Heart left ventricle (tissue), 16 donors: ENCODE measurements around the gene SYNPO2. TPM values are rescaled to one million over a fixed set of nuclear protein-coding genes. Genes with fewer than 3 reads are reported as not detected.

ENCODE experiments used
- ATAC-seq, 4 donors: fragments of 200-7000 bp; cut with Tn5 transposase; one replicate each; pipeline ENCODE4 v1.9.1; 2020 to 2022; ENCODE audit warnings: moderate library complexity in 4 of 4, mild to moderate bottlenecking in 3 of 4, moderate number of reproducible peaks in 1 of 4
- DNase-seq, 5 donors: peaks; one replicate each; pipeline ENCODE4 v3.0.0-alpha.2; 2020
- H3K27ac ChIP-seq, 12 donors: fragments of 200-600 bp; sonication (generic) in 4 of 12; one replicate each; pipeline versions ENCODE4 v1.5.0 to v1.8.0; 2016 to 2022; ENCODE audit warnings: mild to moderate bottlenecking in 2 of 12
- H3K27me3 ChIP-seq, 9 donors: fragments of 200-600 bp; sonication (generic) in 2 of 9; one replicate each; pipeline versions ENCODE4 v1.5.1 to v1.8.0; 2016 to 2022; ENCODE audit warnings: mild to moderate bottlenecking in 3 of 9
- H3K36me3 ChIP-seq, 9 donors: fragments of 200-600 bp; sonication (generic) in 2 of 9; one replicate each; pipeline versions ENCODE4 v1.5.0 to v1.8.0; 2018 to 2022; ENCODE audit warnings: mild to moderate bottlenecking in 2 of 9
- H3K4me1 ChIP-seq, 12 donors: fragments of 200-600 bp; sonication (generic) in 4 of 12; one replicate each; pipeline versions ENCODE4 v1.5.0 to v1.8.0; 2016 to 2022; ENCODE audit warnings: mild to moderate bottlenecking in 3 of 12
- H3K4me3 ChIP-seq, 12 donors: fragments of 200-600 bp; sonication (generic) in 4 of 12; one replicate each; pipeline versions ENCODE4 v1.5.0 to v1.8.0; 2017 to 2022; ENCODE audit warnings: mild to moderate bottlenecking in 9 of 12, moderate library complexity in 4 of 12
- H3K9me3 ChIP-seq, 12 donors: fragments of 200-600 bp; sonication (generic) in 4 of 12; one replicate each; pipeline versions ENCODE4 v1.5.0 to v1.8.0; 2016 to 2022; ENCODE audit warnings: mild to moderate bottlenecking in 1 of 12
- CTCF ChIP-seq, 12 donors: fragments of 200-600 bp; sonication (generic) in 4 of 12; IDR thresholded peaks; one replicate each; pipeline versions ENCODE4 v1.5.0 to v1.8.0; 2018 to 2022; ENCODE audit warnings: antibody characterized with exemption in 12 of 12, mild to moderate bottlenecking in 5 of 12
- POLR2A ChIP-seq, 2 donors: fragments of 450-650 bp; IDR thresholded peaks; one replicate each; pipeline ENCODE4 v1.6.1; 2017; ENCODE audit warnings: antibody characterized with exemption in 2 of 2, mild to moderate bottlenecking in 2 of 2, moderate library complexity in 2 of 2
- WGBS, 4 donors: extraction: QIAGEN DNeasy Blood & Tissue Kit in 2 of 4; methylation state at CpG; one replicate each; pipeline versions ENCODE4 v1.1.5 to v1.1.7; 2013 to 2018; 5-methylcytosine and 5-hydroxymethylcytosine counted together
- intact Hi-C, 10 donors: fragments of 100-400 bp; cut with DNase I; formaldehyde crosslinking; loops; one replicate each; pipeline versions ENCODE4 v1.11.1 to v1.14.2; 2022
- polyA plus RNA-seq, 2 donors: library from polyadenylated mRNA; stranded (reverse); fragments of 200-250 nt; gene quantifications; one replicate each; pipeline ENCODE4 v1.2.3, GENCODE V29; 2013
- total RNA-seq, 9 donors: library from RNA; depleted of rRNA in 2 of 9; stranded (reverse); fragments of >200 nt in 2 of 9; fragmentation: NEBNext Ultra II Directional in 3 of 9; extraction: Animal tissue kit (Norgen Biotek cat#: 25700) in 3 of 9; gene quantifications; one replicate each; pipeline versions ENCODE4 v1.1.0 to v1.2.4, GENCODE V29; 2016 to 2023
- donor health status: ischemic (EF 13 %, LVEDD 7.1; RV severe dilation, severe dysfunction).
- donor health status: healthy with polysubstance abuse.
- donor health status: DM: no; HTN: yes; CAD: no.
- donor health status: DM: no; HTN: no; CAD: no.
- donor health status: ischemic (EF 25% LVEDD 6.9; RV normal size, moderate dysfunction).
- donor health status: ischemic (EF 25% LVEDD 5.7; RV mildly dilated, moderate dysfunction).
- donor health status: healthy.
- donor health status: DM: yes; HTN: yes; CAD: no.
- donor health status: ischemic (EF 35%, LVEDD 5.7; RV mildly dilated, moderate dysfunction).
- donor health status: nonischemic (EF 11% LVEDD 7.7; RV severe dilation, severe dysfunction).
- donor health status: DM: yes; HTN: yes; CAD: no.
- donor health status: PGD.
- donor health status: ischemic (EF 29% LVEDD 5.4; RV normal size, mild dysfunction).
- donor health status: nonischemic (EF 23%, LVEDD 6.1; RV moderate dilation, normal function).

SYNPO2 gene
- total and polyA plus RNA-seq, 11 donors, result 31.2 to 290 (median 231) TPM

DNA sequence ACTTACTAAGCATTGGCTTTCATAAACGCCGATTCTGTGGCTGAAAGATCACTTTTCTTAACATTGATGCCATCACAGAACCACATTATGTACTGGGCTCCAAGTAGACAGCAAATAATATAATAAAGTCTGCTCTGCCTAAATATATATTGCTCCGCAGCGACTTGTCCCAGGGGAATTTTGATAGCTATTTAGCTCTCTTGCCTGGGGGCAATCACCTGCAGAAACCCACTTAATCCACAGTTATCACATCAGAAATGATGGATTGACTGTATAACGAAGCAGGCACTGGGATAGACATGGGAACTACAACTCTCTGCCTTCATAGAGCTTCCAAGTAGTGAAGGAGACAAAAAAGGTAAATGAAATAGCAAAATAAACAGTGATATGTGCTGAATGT is 199.0 kb downstream of the SYNPO2 start:
- intact Hi-C loops, result loop anchor here in 2 of 10 donors (5.0 to 10.0 kb wide), 2 partner anchors 197 to 200 kb away; no protein-coding TSS in a partner anchor
- no peak for ATAC-seq
- 82 to 94% (median 91%) methylated on average over 5 of the region's 5 CpGs for WGBS, 4 donors

DNA sequence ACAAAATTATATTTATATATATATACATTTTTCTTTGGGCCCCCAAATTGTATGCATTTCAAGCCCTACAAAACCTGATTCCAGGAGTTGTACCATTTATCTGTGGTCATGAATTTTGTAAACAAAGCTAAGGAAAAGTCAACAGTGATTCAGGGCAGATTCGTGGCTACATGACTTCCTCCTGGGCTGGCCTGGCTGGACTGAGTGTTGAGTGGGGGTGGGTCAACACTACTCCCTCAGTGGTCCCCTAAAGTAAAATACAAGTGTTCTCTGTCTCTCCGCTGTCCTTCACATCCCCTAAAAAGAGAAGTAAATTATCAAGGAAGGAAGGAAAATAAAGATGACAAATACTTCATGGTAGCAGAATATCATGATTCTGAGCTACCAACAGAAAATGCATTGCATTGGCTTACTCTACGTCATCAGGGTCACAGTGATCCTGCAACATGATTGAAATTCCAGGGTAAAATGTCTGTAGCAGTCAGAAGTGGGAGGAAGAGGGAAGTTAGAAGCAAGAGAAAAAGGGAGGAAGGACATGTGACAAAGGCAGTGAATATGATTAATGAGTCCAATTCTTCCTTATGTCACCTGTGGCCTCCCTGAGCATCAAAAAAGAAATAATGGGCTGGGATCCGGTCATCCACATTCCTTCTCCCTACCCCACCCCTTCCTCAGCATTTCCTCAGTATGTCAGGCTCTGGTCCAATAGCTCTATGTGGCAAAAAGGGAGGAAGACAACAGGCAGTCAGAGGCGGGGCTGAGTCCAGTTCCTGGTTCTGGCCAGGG is 204.6 kb downstream of the SYNPO2 start:
- Histone ChIP-seq H3K27ac (no peak overlapping the region), H3K36me3 (no peaks in the 10 kb centered on the region), H3K27me3 (no peaks in the 10 kb centered on the region), H3K4me1 (peaks cover 0 to 16% (median 6%) of the 10 kb centered on the region in 12 donors), H3K4me3 (no peak overlapping the region), H3K9me3 (no peaks in the 10 kb centered on the region)
- 62 to 79% (median 65%) methylated on average over 5 of the region's 5 CpGs for whole genome bisulfite sequencing, 4 donors
- peak in 3 of 4 donors; percentile 33 to 74 (median 54) for ATAC-seq
- no peak for DNase-seq
- TF ChIP-seq CTCF (IDR thresholded peaks at IDR 0.05), result no peak
- no peak for TF ChIP-seq POLR2A (IDR thresholded peaks at IDR 0.05)
- intact Hi-C loops, result no loop called here

More for the DNA sequence above, 199.0 kb downstream of the SYNPO2 start:
- H3K27me3 ChIP-seq, result no peaks in the 10 kb centered on the region
- no peak for DNase-seq
- no peaks in the 10 kb centered on the region for H3K36me3 ChIP-seq
- no peaks in the 10 kb centered on the region for H3K9me3 ChIP-seq
- no peak overlapping the region for H3K4me3 ChIP-seq
- H3K4me1 ChIP-seq, result peaks cover 0 to 6% (median 0%) of the 10 kb centered on the region in 12 donors
- H3K27ac ChIP-seq, result peak overlapping the region in 3 of 12 donors; percentile 17 to 31 (median 24)
- no peak for TF ChIP-seq CTCF (IDR thresholded peaks at IDR 0.05)
- no peak for TF ChIP-seq POLR2A (IDR thresholded peaks at IDR 0.05)

DNA sequence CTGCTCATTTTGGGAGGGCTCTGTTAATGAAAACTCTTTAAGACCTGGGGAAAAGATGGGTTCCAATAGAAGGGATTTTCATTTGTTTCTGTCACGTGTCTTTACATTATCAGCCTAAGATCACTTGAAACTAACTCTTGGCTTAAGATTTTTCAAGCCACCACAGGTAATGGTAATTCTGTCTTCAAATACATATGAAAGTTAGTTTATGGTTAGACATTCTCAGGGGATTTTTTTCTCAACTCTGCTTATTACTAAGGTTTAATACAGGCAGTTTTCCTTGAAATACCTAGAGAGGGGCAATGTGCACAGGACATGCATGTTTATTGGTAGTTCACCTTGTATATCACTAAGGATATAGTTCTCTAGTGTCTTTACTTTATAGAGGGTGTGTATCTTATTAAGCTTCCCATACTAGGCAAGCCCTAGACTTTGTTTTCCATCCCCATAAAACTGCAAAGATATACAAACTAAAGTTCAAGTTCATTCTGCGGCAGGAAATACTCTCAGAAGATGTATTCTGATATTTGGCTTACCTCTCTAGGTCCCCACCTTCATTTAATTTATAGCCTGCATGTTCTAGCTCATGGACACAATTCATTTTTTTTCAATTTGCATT is 208.7 kb downstream of the SYNPO2 start:
- Histone ChIP-seq H3K36me3 (no peaks in the 10 kb centered on the region), H3K9me3 (no peaks in the 10 kb centered on the region), H3K4me1 (peaks cover 0 to 39% (median 19%) of the 10 kb centered on the region in 12 donors), H3K27ac (peak overlapping the region in 1 of 12 donors; percentile 4), H3K4me3 (no peak overlapping the region), H3K27me3 (no peaks in the 10 kb centered on the region)
- WGBS, 4 donors, result 95 to 98% (median 96%) methylated on average over 2 of the region's 2 CpGs
- no peak for TF ChIP-seq POLR2A (IDR thresholded peaks at IDR 0.05)
- TF ChIP-seq CTCF (IDR thresholded peaks at IDR 0.05), result no peak
- ATAC-seq, result no peak
- intact Hi-C loops, result loop anchor here in 2 of 10 donors (5.0 kb wide), 2 partner anchors 45 to 185 kb away; no protein-coding TSS in a partner anchor
- no peak for DNase-seq

GRCh38 chr4:119098306-119098705 is 209.7 kb downstream of the SYNPO2 start:
- Histone ChIP-seq H3K27ac (peak overlapping the region in 2 of 12 donors; percentile 4 to 39), H3K4me1 (peaks cover 0 to 43% (median 24%) of the 10 kb centered on the region in 12 donors), H3K36me3 (no peaks in the 10 kb centered on the region), H3K4me3 (no peak overlapping the region), H3K9me3 (no peaks in the 10 kb centered on the region), H3K27me3 (no peaks in the 10 kb centered on the region)
- no peak for TF ChIP-seq POLR2A (IDR thresholded peaks at IDR 0.05)
- TF ChIP-seq CTCF (IDR thresholded peaks at IDR 0.05), result no peak
- 84 to 100% (median 96%) methylated on average over 1 of the region's 1 CpG for WGBS, 4 donors
- ATAC-seq, result peak in 1 of 4 donors; percentile 33
- intact Hi-C loops, result loop anchor here in 2 of 10 donors (5.0 kb wide), 2 partner anchors 46 to 184 kb away; no protein-coding TSS in a partner anchor
- no peak for DNase-seq
